ENCODE results near the gene POLR3A. TPM values are rescaled to one million over a fixed set of nuclear protein-coding genes. Genes with fewer than 3 reads are reported as not detected.

The POLR3A gene
- total and polyA plus RNA-seq, 9 donors = 4.8 to 15.0 (median 12.8) TPM

DNA sequence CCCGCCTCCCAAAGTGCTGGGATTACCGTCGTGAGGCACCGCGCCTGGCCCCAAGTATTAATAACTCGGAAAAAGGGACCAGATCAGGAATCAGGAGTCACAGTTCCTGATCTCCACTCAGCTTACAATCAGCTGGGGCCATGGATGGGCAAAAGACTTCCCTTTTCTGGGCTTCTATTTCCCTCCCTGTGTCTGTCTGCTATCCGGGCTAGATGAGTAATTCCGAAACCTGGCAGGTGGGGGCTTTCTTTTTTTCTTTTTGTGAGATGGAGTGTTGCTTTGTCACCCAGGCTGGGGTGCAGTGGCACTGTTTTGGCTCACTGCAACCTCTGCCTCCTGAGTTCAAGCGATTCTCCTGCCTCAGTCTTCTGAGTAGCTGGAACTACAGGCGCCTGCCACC, 15.9 kb upstream of the POLR3A start:
- 73 to 85% (median 81%) methylated on average over 10 of the region's 10 CpGs for WGBS, 3 donors
- no peak overlapping the region for H3K4me3 ChIP-seq
- TF ChIP-seq EP300 (IDR thresholded peaks at IDR 0.05) (no peak), POLR2A (IDR thresholded peaks at IDR 0.05) (no peak), CTCF (IDR thresholded peaks at IDR 0.05) (no peak)
- H3K27ac ChIP-seq = no peak overlapping the region
- no peaks in the 10 kb centered on the region for H3K27me3 ChIP-seq
- H3K4me1 ChIP-seq (ENCODE audit: insufficient read depth) = no peaks in the 10 kb centered on the region
- no peak for DNase-seq
- intact Hi-C loops (cut with DNase I) = loop anchor here (5.0 to 10.0 kb wide), 5 partner anchors 167 to 1152 kb away; partner anchors contain the start of gene ZMIZ1 (in 1 of the 4)
- H3K36me3 ChIP-seq = no peaks in the 10 kb centered on the region
- H3K9me3 ChIP-seq = no peaks in the 10 kb centered on the region

- TF ChIP-seq EP300 (IDR thresholded peaks at IDR 0.05) = no peak
- TF ChIP-seq CTCF (IDR thresholded peaks at IDR 0.05) = no peak
- no peak for TF ChIP-seq POLR2A (IDR thresholded peaks at IDR 0.05)
- H3K9me3 ChIP-seq = no peaks in the 10 kb centered on the region
- H3K27ac ChIP-seq = no peak overlapping the region
- no peaks in the 10 kb centered on the region for H3K27me3 ChIP-seq
- intact Hi-C loops (cut with DNase I) = loop anchor here (5.0 to 10.0 kb wide), 5 partner anchors 168 to 1153 kb away; partner anchors contain the start of gene ZMIZ1 (in 1 of the 4)
- WGBS, 3 donors = 34 to 38% (median 35%) methylated on average over 10 of the region's 10 CpGs
- H3K4me1 ChIP-seq (ENCODE audit: insufficient read depth) = no peaks in the 10 kb centered on the region
- no peak for DNase-seq
- no peaks in the 10 kb centered on the region for H3K36me3 ChIP-seq
- no peak overlapping the region for H3K4me3 ChIP-seq
Observed at GRCh38 chr10:78044699-78045098, 15.4 kb upstream of the POLR3A start.

GRCh38 chr10:78044179-78044578, 14.9 kb upstream of the POLR3A start:
- H3K27me3 ChIP-seq = no peaks in the 10 kb centered on the region
- H3K36me3 ChIP-seq = no peaks in the 10 kb centered on the region
- DNase-seq = no peak
- no peak overlapping the region for H3K4me3 ChIP-seq
- no peaks in the 10 kb centered on the region for H3K9me3 ChIP-seq
- no peak overlapping the region for H3K27ac ChIP-seq
- intact Hi-C loops (cut with DNase I) = loop anchor here in 1 of 4 donors (10.0 kb wide), 1 partner anchor 1021 kb away; the partner anchor contains the start of gene ZMIZ1
- TF ChIP-seq CTCF (IDR thresholded peaks at IDR 0.05) = no peak
- no peak for TF ChIP-seq POLR2A (IDR thresholded peaks at IDR 0.05)
- TF ChIP-seq EP300 (IDR thresholded peaks at IDR 0.05) = no peak
- H3K4me1 ChIP-seq (ENCODE audit: insufficient read depth) = no peaks in the 10 kb centered on the region

DNA sequence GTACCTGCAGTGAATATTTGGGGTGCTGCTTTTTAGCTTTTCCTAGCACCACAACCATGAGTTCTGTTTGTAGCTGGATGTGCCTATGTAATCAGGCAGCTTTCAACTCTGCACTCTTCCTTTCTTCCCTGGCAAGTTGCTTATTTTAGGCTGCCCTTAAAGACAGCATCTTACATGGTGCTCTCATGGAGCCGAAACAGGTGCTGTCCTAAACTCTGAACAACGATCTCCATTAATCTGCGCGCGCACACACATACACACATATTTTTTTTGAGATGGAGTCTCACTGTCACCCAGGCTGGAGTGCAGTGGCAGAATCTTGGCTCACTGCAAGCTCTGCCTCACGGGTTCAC, 13.4 kb upstream of the POLR3A start:
- H3K9me3 ChIP-seq = no peaks in the 10 kb centered on the region
- intact Hi-C loops (cut with DNase I) = loop anchor here in 1 of 4 donors (10.0 kb wide), 1 partner anchor 1022 kb away; the partner anchor contains the start of gene ZMIZ1
- no peaks in the 10 kb centered on the region for H3K36me3 ChIP-seq
- WGBS, 3 donors = 91 to 94% (median 93%) methylated on average over 6 of the region's 6 CpGs
- DNase-seq = no peak
- no peak overlapping the region for H3K4me3 ChIP-seq
- no peak overlapping the region for H3K27ac ChIP-seq
- TF ChIP-seq POLR2A (IDR thresholded peaks at IDR 0.05) (no peak), EP300 (IDR thresholded peaks at IDR 0.05) (no peak), CTCF (IDR thresholded peaks at IDR 0.05) (no peak)
- no peaks in the 10 kb centered on the region for H3K27me3 ChIP-seq
- no peaks in the 10 kb centered on the region for H3K4me1 ChIP-seq (ENCODE audit: insufficient read depth)
